GM19099 (cell line): ENCODE measurements around the gene JMJD1C.

Experiments used
- POLR2A ChIP-seq: IDR thresholded peaks from 3 replicates; pipeline ENCODE4 v1.6.1; 2011; ENCODE audit warnings: low read depth; ENCODE audit not compliant: insufficient read length; ENCODE audit errors: extremely low read depth

Gene JMJD1C, protein sequence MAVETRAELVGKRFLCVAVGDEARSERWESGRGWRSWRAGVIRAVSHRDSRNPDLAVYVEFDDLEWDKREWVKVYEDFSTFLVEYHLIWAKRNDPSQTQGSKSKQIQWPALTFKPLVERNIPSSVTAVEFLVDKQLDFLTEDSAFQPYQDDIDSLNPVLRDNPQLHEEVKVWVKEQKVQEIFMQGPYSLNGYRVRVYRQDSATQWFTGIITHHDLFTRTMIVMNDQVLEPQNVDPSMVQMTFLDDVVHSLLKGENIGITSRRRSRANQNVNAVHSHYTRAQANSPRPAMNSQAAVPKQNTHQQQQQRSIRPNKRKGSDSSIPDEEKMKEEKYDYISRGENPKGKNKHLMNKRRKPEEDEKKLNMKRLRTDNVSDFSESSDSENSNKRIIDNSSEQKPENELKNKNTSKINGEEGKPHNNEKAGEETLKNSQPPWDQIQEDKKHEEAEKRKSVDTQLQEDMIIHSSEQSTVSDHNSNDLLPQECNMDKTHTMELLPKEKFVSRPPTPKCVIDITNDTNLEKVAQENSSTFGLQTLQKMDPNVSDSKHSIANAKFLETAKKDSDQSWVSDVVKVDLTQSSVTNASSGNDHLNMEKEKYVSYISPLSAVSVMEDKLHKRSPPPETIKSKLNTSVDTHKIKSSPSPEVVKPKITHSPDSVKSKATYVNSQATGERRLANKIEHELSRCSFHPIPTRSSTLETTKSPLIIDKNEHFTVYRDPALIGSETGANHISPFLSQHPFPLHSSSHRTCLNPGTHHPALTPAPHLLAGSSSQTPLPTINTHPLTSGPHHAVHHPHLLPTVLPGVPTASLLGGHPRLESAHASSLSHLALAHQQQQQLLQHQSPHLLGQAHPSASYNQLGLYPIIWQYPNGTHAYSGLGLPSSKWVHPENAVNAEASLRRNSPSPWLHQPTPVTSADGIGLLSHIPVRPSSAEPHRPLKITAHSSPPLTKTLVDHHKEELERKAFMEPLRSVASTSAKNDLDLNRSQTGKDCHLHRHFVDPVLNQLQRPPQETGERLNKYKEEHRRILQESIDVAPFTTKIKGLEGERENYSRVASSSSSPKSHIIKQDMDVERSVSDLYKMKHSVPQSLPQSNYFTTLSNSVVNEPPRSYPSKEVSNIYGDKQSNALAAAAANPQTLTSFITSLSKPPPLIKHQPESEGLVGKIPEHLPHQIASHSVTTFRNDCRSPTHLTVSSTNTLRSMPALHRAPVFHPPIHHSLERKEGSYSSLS (N-terminal part only)

DNA sequence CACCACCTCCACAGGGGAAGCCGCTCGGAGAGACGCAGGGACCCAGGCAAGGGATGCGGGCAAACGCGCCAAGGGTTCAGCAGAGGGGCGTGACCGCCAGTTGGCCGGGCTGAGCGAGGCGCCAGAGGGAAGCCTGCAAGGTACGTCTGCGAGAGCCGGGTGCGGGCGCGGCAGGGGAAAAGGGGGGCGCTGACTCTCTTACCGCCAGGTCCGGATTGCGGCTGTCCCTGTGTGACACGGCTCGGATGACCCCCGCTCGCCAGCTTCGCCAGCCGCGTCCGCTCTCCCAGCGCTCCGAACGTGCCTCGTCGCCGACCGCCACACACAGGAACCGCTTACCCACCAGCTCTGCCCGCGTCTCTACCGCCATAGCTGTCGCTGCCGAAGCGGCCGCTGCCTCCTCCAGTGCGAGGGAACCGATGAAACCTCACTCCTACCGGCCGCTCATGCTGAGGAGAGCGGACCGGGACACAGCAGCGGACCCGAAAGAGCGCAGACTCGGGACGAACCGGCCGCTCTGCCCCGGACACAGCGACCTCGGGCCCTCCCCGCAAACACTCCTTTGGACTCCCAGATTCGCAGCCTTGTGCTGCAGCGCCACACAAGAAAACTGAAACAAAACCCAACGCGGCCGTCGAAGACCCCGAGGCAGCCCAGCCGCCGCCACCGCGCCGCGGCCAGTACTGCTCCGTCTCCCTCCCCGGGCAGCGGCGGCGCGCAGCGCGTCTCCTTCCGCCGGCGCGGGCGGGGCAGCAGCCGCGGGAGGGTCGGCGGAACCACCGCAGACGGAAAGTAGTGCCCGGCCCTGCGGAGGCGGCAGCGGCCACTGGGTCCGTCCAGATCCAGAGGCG, at the start of gene JMJD1C:
Gene JMJD1C, minus strand, starts transcription at position 685 of the 851 bp plus-strand sequence. Its CDS starts 315 bp downstream, at position 370.
- peak; percentile 66 for TF ChIP-seq POLR2A

DNA sequence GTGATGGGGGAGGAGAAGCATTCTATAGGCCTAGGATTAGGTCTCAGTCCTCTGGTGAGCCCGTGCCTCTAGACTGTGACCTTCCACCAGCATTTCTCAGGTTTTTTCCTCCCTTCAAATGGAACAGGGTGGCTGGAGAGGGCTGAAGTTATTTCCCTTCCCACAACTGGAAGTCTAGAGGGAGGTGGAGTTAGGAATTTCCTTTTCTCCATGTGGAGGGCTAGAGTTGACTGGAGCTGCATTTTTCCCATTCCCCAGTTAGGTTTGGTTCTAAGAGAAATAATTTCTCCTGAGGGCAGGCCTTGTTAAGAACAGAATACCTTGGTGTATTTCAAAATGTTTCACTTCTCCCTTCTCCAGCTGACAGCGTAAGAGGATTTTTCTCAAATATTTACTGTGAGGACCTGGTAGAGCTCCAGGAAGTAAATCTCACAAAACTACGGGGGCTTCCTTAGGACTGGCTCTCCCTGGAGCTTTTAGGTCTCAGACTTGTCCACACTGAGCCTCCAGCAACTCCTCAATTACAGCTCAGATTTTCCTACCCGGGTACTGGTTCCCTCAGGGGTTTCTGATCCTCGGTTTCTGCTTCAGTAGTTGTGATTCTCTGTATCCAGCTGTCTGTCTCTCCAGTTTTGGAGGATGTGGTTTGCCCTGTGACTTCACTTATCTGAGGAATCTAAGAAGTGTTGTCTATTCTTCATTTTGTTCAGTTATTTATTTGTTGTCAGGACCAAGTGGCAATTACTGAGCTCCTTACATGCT, 49.4 kb upstream of the JMJD1C start:
- TF ChIP-seq POLR2A = no peak

- TF ChIP-seq POLR2A = no peak
These were observed 40.8 kb upstream of the JMJD1C start for GRCh38 chr10:63506554-63506953.

GRCh38 chr10:63505562-63505961, 39.8 kb upstream of the JMJD1C start:
- no peak for TF ChIP-seq POLR2A

GRCh38 chr10:63504145-63504881, 38.5 kb upstream of the JMJD1C start:
- TF ChIP-seq POLR2A = no peak

GRCh38 chr10:63503395-63503794, 37.6 kb upstream of the JMJD1C start:
- TF ChIP-seq POLR2A = no peak

DNA sequence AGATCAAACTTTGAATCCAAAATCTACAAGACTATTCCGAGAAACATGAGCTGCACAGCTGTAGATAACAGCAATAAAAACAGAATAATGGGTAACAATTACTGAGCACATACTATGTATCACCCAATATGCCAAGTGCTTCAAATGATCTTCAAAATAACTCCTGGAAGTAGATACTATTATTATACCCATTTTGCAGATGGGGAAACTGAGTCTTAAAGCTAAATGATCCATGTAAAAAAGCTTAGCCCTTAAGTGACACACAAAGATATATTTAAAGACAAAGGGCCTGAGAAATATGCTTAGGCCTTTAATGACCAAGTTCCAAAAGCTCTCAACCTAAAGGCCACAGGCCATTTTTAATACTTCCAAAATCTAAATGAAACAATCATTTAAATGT, 37.1 kb upstream of the JMJD1C start:
- TF ChIP-seq POLR2A = no peak

DNA sequence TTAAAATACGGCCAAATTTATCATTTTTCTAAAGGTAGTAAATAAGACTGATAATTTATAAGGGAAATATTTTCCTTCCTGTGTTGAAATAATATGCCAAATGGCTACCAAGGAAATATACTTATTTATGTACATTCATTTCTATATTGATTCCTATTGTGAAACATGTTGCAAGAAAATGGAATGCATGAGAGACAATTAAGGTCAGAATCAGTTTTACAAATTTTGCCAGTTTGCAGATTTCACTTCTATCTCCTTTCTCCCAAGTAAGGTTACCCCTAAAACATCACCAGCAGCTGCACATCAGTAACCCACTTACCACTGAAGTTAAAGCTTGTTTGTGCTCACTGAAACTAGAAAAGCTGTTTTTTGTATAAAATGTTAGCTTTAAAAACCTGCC, 36.2 kb upstream of the JMJD1C start:
- no peak for TF ChIP-seq POLR2A

- TF ChIP-seq POLR2A = no peak
These were observed 32.9 kb upstream of the JMJD1C start for GRCh38 chr10:63498665-63499064.

DNA sequence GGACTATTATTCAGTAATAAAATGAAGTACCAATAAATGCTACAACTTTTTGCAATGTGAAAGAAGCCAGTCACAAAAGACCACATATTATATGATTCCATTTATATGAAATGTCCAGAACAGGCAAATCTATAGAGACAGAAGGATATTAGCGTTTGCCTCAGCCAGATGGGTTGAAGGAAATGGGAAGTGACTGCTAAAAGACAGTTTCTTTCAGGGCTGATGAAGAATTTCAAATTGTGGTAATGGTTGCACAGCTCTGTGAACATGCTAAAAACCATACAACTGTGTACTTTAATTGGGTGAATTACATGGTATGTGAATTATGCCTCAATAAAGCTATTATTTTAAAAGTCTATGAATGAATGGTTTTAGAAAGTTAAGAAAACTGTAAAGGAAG, 31.5 kb upstream of the JMJD1C start:
- no peak for TF ChIP-seq POLR2A

GRCh38 chr10:63496561-63496960, 30.8 kb upstream of the JMJD1C start:
- no peak for TF ChIP-seq POLR2A

DNA sequence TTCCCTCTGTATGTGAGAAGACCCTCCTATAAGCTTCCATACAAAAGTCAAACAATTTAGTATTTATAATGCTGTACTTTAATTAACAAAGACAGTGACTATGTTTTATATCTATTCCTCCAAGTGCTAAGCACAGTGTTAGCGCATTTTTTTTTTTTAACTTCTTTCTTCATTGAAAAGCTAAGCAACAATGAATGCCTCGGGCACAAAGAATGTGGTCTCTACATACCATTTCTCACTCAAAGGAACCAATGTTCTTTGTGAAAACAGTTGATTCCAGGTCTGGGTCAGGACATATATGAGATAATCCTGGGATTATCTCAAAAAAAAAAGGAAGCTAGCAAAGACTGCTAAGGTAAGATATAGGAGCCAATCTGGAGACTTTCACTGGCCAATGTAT, 29.2 kb upstream of the JMJD1C start:
- TF ChIP-seq POLR2A = no peak

GRCh38 chr10:63493004-63493403, 27.2 kb upstream of the JMJD1C start:
- TF ChIP-seq POLR2A = no peak

DNA sequence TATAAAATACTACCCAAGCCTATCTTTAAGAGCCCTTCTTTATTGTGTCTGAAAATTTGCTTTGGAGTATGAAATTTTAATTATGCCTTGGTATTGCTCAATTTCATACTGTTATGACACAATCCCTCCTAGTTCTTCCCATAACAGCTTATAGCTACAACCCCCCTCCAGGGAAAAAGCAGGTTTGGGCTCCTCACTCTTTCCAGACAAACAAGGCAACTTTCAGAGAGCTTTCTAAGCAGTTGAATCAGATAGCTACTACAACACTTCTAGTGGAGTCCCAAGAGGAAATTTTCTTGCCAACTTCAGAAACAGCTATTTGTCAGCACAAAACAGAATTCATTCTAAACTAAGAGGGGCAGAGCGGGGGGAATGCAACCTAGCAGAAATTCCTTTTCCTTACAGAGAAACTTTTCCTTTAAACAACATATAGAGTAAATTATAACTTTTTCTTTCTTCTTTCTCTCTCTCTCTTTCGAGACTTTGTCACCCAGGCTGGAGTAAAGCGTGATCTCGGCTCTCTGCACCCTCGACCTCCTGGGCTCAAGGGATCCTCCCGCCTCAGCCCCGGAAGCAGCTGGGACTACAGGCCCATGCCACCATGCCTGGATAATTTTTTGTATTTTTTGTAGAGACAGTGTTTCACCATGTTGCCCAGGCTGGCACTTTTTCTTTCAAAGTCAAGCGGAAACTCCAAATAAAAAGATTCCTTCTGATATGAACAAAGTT, 26.0 kb upstream of the JMJD1C start:
- no peak for TF ChIP-seq POLR2A
